ENCODE measurements around the gene TBC1D22A.

TBC1D22A gene

GRCh38 chr22:47174096-47174495 lies 411.6 kb downstream of the TBC1D22A start:
- no peak for DNase-seq (ENCODE audit: low read depth in 1 of 2, low spot score in 1 of 2)

GRCh38 chr22:47174671-47175112 lies 412.2 kb downstream of the TBC1D22A start:
- DNase-seq (ENCODE audit: low read depth in 1 of 2, low spot score in 1 of 2): no peak

- no peak for DNase-seq (ENCODE audit: low read depth in 1 of 2, low spot score in 1 of 2)
Observed at GRCh38 chr22:47175151-47176025, 412.9 kb downstream of the TBC1D22A start.

- DNase-seq (ENCODE audit: low read depth in 1 of 2, low spot score in 1 of 2): no peak
Observed at GRCh38 chr22:47176026-47176389, 413.6 kb downstream of the TBC1D22A start.

GRCh38 chr22:47176573-47177333 lies 414.3 kb downstream of the TBC1D22A start:
- no peak for DNase-seq (ENCODE audit: low read depth in 1 of 2, low spot score in 1 of 2)

GRCh38 chr22:47177334-47177815 lies 414.9 kb downstream of the TBC1D22A start:
- DNase-seq (ENCODE audit: low read depth in 1 of 2, low spot score in 1 of 2): no peak

GRCh38 chr22:47178339-47178738 lies 415.9 kb downstream of the TBC1D22A start:
- DNase-seq (ENCODE audit: low read depth in 1 of 2, low spot score in 1 of 2): no peak

- no peak for DNase-seq (ENCODE audit: low read depth in 1 of 2, low spot score in 1 of 2)
Observed at GRCh38 chr22:47180796-47181195, 418.3 kb downstream of the TBC1D22A start.

GRCh38 chr22:47187176-47187957 lies 424.9 kb downstream of the TBC1D22A start:
- DNase-seq (ENCODE audit: low read depth in 1 of 2, low spot score in 1 of 2): no peak

- no peak for DNase-seq (ENCODE audit: low read depth in 1 of 2, low spot score in 1 of 2)
Observed at GRCh38 chr22:47188261-47189055, 426.0 kb downstream of the TBC1D22A start.

- DNase-seq (ENCODE audit: low read depth in 1 of 2, low spot score in 1 of 2): no peak
Observed at GRCh38 chr22:47189056-47189916, 426.8 kb downstream of the TBC1D22A start.

GRCh38 chr22:47190276-47190956 lies 428.0 kb downstream of the TBC1D22A start:
- DNase-seq (ENCODE audit: low read depth in 1 of 2, low spot score in 1 of 2): no peak

GRCh38 chr22:47190957-47191670 lies 428.7 kb downstream of the TBC1D22A start:
- DNase-seq (ENCODE audit: low read depth in 1 of 2, low spot score in 1 of 2): no peak

GRCh38 chr22:47191671-47192650 lies 429.5 kb downstream of the TBC1D22A start:
- DNase-seq (ENCODE audit: low read depth in 1 of 2, low spot score in 1 of 2): no peak

- DNase-seq (ENCODE audit: low read depth in 1 of 2, low spot score in 1 of 2): no peak
Observed at GRCh38 chr22:47192651-47193437, 430.4 kb downstream of the TBC1D22A start.

GRCh38 chr22:47193606-47194329 lies 431.3 kb downstream of the TBC1D22A start:
- DNase-seq (ENCODE audit: low read depth in 1 of 2, low spot score in 1 of 2): no peak
